GM19023 (cell line): ENCODE results near the gene BCL2L13.
"Not testable (repeated sequence)": the region's sequence is repeated elsewhere in the genome, so short reads cannot be mapped to it uniquely, and the experiment has no call there.

ENCODE experiments used
- ATAC-seq: cut with Tn5 transposase; IDR thresholded peaks from one replicate; pipeline ENCODE4 v1.9.1; 2021; ENCODE audit warnings: mild to moderate bottlenecking, moderate library complexity; ENCODE audit not compliant: unreplicated experiment

BCL2L13 gene

GRCh38 chr22:17694193-17694592, 55.6 kb downstream of the BCL2L13 start:
- no peak for ATAC-seq

- no peak for ATAC-seq
Measured at GRCh38 chr22:17694752-17695151, 56.2 kb downstream of the BCL2L13 start.

GRCh38 chr22:17695986-17696385, 57.4 kb downstream of the BCL2L13 start:
- ATAC-seq: no peak

GRCh38 chr22:17697196-17697595, 58.6 kb downstream of the BCL2L13 start:
- ATAC-seq: not testable (repeated sequence)

GRCh38 chr22:17698276-17698675, 59.7 kb downstream of the BCL2L13 start:
- not testable (repeated sequence) for ATAC-seq

GRCh38 chr22:17698948-17699347, 60.4 kb downstream of the BCL2L13 start:
- ATAC-seq: no peak

- no peak for ATAC-seq
Measured at GRCh38 chr22:17699696-17700340, 61.3 kb downstream of the BCL2L13 start.

GRCh38 chr22:17700778-17701177, 62.2 kb downstream of the BCL2L13 start:
- no peak for ATAC-seq

- ATAC-seq: no peak
Measured at GRCh38 chr22:17703811-17704210, 65.3 kb downstream of the BCL2L13 start.

- no peak for ATAC-seq
Measured at GRCh38 chr22:17705546-17705945, 67.0 kb downstream of the BCL2L13 start.

GRCh38 chr22:17705951-17706900, 67.7 kb downstream of the BCL2L13 start:
- ATAC-seq: no peak

- ATAC-seq: no peak
Measured at GRCh38 chr22:17706947-17707346, 68.4 kb downstream of the BCL2L13 start.

- ATAC-seq: no peak
Measured at GRCh38 chr22:17707526-17707925, 69.0 kb downstream of the BCL2L13 start.

- no peak for ATAC-seq
Measured at GRCh38 chr22:17710023-17710422, 71.5 kb downstream of the BCL2L13 start.

GRCh38 chr22:17712441-17712840, 73.9 kb downstream of the BCL2L13 start:
- no peak for ATAC-seq

- ATAC-seq: no peak
Measured at GRCh38 chr22:17716529-17716928, 78.0 kb downstream of the BCL2L13 start.

- ATAC-seq: no peak
Measured at GRCh38 chr22:17717708-17718107, 79.2 kb downstream of the BCL2L13 start.

- ATAC-seq: no peak
Measured at GRCh38 chr22:17719911-17720310, 81.4 kb downstream of the BCL2L13 start.

- ATAC-seq: no peak
Measured at GRCh38 chr22:17724241-17724640, 85.7 kb downstream of the BCL2L13 start.

- ATAC-seq: no peak
Measured at GRCh38 chr22:17724678-17725499, 86.3 kb downstream of the BCL2L13 start.

GRCh38 chr22:17725500-17725796, 86.9 kb downstream of the BCL2L13 start:
- no peak for ATAC-seq
